Thyroid gland (tissue), 4 donors: ENCODE measurements around the gene SLC35E1.

ENCODE experiments used
- CTCF ChIP-seq, 6 experiments: fragments of 200-600 bp in 3 of 6; fragments of 450-650 bp in 3 of 6; sonication (generic) in 3 of 6; IDR thresholded peaks; one replicate each; pipeline ENCODE4 v1.5.1; 2016 to 2019; ENCODE audit warnings: antibody characterized with exemption in 6 of 6, mild to moderate bottlenecking in 2 of 6, inconsistent platforms in 1 of 6, moderate library complexity in 1 of 6
- POLR2A ChIP-seq, 2 donors: fragments of 450-650 bp; IDR thresholded peaks; one replicate each; pipeline ENCODE4 v1.6.1; 2017; ENCODE audit warnings: antibody characterized with exemption in 2 of 2, mild to moderate bottlenecking in 2 of 2, moderate library complexity in 1 of 2

DNA sequence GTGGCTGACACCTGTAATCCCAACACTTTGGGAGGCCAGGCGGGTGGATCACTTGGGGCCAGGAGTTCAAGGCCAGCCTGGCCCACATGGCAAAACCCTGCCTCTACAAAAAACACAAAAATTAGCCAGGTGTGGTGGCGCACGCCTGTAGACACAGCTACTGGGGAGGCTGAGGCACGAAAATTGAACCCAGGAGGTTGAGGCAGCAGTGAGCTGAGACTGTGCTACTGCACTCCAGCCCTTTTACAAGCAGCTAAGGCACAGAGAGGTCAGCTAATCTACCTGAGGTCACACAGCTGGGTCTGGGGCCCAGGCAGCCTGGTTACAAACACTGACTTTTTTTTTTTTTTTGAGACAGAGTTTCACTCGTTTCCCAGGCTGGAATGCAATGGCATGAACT is 28.6 kb upstream of the SLC35E1 start:
- no peak for TF ChIP-seq POLR2A (IDR thresholded peaks at IDR 0.05)
- TF ChIP-seq CTCF (IDR thresholded peaks at IDR 0.05), result no peak
